ENCODE measurements around the gene SUGP1.

The SUGP1 gene

GRCh38 chr19:19316082-19316481 is 4.2 kb downstream of the SUGP1 start:
- TF ChIP-seq SIN3A (IDR thresholded peaks at IDR 0.05; ENCODE audit: borderline replicate concordance, insufficient read depth, low read length) (no peak), REST (IDR thresholded peaks at IDR 0.05; ENCODE audit: insufficient read depth in 1 of 2, low read depth in 2 of 2, low read length in 2 of 2) (no peak), TAF1 (IDR thresholded peaks at IDR 0.05; ENCODE audit: borderline replicate concordance, insufficient read depth, low read length) (no peak), POLR2AphosphoS5 (IDR thresholded peaks at IDR 0.05; ENCODE audit: low read depth, low read length) (no peak), FOXP2 (optimal IDR thresholded peaks at IDR 0.05; ENCODE audit: borderline replicate concordance, extremely low read depth, extremely low read length, insufficient read depth) (no peak)

- TF ChIP-seq SIN3A (IDR thresholded peaks at IDR 0.05; ENCODE audit: borderline replicate concordance, insufficient read depth, low read length) (no peak), POLR2AphosphoS5 (IDR thresholded peaks at IDR 0.05; ENCODE audit: low read depth, low read length) (no peak)
Measured at GRCh38 chr19:19315444-19315843, 4.9 kb downstream of the SUGP1 start.

GRCh38 chr19:19308373-19308772 is 11.9 kb downstream of the SUGP1 start:
- TF ChIP-seq FOXP2 (optimal IDR thresholded peaks at IDR 0.05; ENCODE audit: borderline replicate concordance, extremely low read depth, extremely low read length, insufficient read depth) (no peak), SIN3A (IDR thresholded peaks at IDR 0.05; ENCODE audit: borderline replicate concordance, insufficient read depth, low read length) (no peak), POLR2AphosphoS5 (IDR thresholded peaks at IDR 0.05; ENCODE audit: low read depth, low read length) (no peak), REST (IDR thresholded peaks at IDR 0.05; ENCODE audit: insufficient read depth in 1 of 2, low read depth in 2 of 2, low read length in 2 of 2) (no peak), TAF1 (IDR thresholded peaks at IDR 0.05; ENCODE audit: borderline replicate concordance, insufficient read depth, low read length) (no peak)

- TF ChIP-seq TAF1 (IDR thresholded peaks at IDR 0.05; ENCODE audit: borderline replicate concordance, insufficient read depth, low read length) (no peak), SIN3A (IDR thresholded peaks at IDR 0.05; ENCODE audit: borderline replicate concordance, insufficient read depth, low read length) (no peak), REST (IDR thresholded peaks at IDR 0.05; ENCODE audit: insufficient read depth in 1 of 2, low read depth in 2 of 2, low read length in 2 of 2) (no peak), POLR2AphosphoS5 (IDR thresholded peaks at IDR 0.05; ENCODE audit: low read depth, low read length) (no peak), FOXP2 (optimal IDR thresholded peaks at IDR 0.05; ENCODE audit: borderline replicate concordance, extremely low read depth, extremely low read length, insufficient read depth) (no peak)
Measured at GRCh38 chr19:19306191-19306590, 14.1 kb downstream of the SUGP1 start.

GRCh38 chr19:19305696-19306095 is 14.6 kb downstream of the SUGP1 start:
- TF ChIP-seq POLR2AphosphoS5 (IDR thresholded peaks at IDR 0.05; ENCODE audit: low read depth, low read length) (no peak), SIN3A (IDR thresholded peaks at IDR 0.05; ENCODE audit: borderline replicate concordance, insufficient read depth, low read length) (no peak), FOXP2 (optimal IDR thresholded peaks at IDR 0.05; ENCODE audit: borderline replicate concordance, extremely low read depth, extremely low read length, insufficient read depth) (no peak), TAF1 (IDR thresholded peaks at IDR 0.05; ENCODE audit: borderline replicate concordance, insufficient read depth, low read length) (no peak), REST (IDR thresholded peaks at IDR 0.05; ENCODE audit: insufficient read depth in 1 of 2, low read depth in 2 of 2, low read length in 2 of 2) (no peak)
